ENCODE measurements around the gene CROT. TPM values are rescaled to one million over a fixed set of nuclear protein-coding genes. Genes with fewer than 3 reads are reported as not detected.
"Not testable (repeated sequence)": the region's sequence is repeated elsewhere in the genome, so short reads cannot be mapped to it uniquely, and the experiment has no call there.

Gene CROT
- total and polyA plus RNA-seq, 2 experiments from 2014 or later, result 8.9 to 14.0 TPM

- TF ChIP-seq REST (IDR thresholded peaks at IDR 0.05; ENCODE audit: unreplicated experiment) (no peak), JUNB (IDR thresholded peaks at IDR 0.05; ENCODE audit: unreplicated experiment) (no peak), ZNF114 (CRISPR knock-in tag; IDR thresholded peaks at IDR 0.05) (no peak), CTCF (conservative IDR thresholded peaks at IDR 0.05; ENCODE audit: low read depth in 2 of 2) (no peak), NANOG (IDR thresholded peaks at IDR 0.05; ENCODE audit: borderline replicate concordance) (no peak), EZH2phosphoT487 (IDR thresholded peaks at IDR 0.05; ENCODE audit: unreplicated experiment) (no peak), ZNF331 (CRISPR knock-in tag; IDR thresholded peaks at IDR 0.05; ENCODE audit: low read depth) (no peak), EZH2 (IDR thresholded peaks at IDR 0.05; ENCODE audit: low read depth, unreplicated experiment) (no peak), STAT1 (IDR thresholded peaks at IDR 0.05; ENCODE audit: unreplicated experiment) (no peak), CREB1 (CRISPR knock-in tag; IDR thresholded peaks at IDR 0.05; ENCODE audit: low read depth) (no peak), POLR2AphosphoS5 (IDR thresholded peaks at IDR 0.05; ENCODE audit: low read depth) (no peak)
These were observed 27.7 kb upstream of the CROT start (continued) for GRCh38 chr7:87317691-87318245.

- H4K20me1 ChIP-seq (replicated peaks; ENCODE audit: insufficient read depth), result no peaks in the 10 kb centered on the region
- TF ChIP-seq ZNF331 (CRISPR knock-in tag; IDR thresholded peaks at IDR 0.05; ENCODE audit: low read depth) (no peak), CTCF (conservative IDR thresholded peaks at IDR 0.05; ENCODE audit: low read depth in 2 of 2) (peak in 1 of 2 experiments; percentile 12; a peak in 1 of 4 replicates)
- no peaks in the 10 kb centered on the region for H3K9me2 ChIP-seq (ENCODE audit: insufficient read depth)
- no peak for ATAC-seq
- Mint-ChIP-seq H3K36me3 (ENCODE audit: low read depth) (peaks cover 20% of the 10 kb centered on the region), H3K9me3 (peaks cover 36% of the 10 kb centered on the region), H3K27ac (no peak overlapping the region), H3K4me1 (no peaks in the 10 kb centered on the region; the same call in 2 of the 3 replicates), H3K27me3 (ENCODE audit: insufficient read depth, low read depth, poor library complexity) (no peaks in the 10 kb centered on the region), H3K4me3 (no peak overlapping the region)
- no peaks in the 10 kb centered on the region for H3F3A ChIP-seq (replicated peaks; ENCODE audit: low read depth)
- DNase-seq (ENCODE audit: low spot score), result no peak
- H2AFZ ChIP-seq, result no peak overlapping the region; the same call in 1 of the 2 replicates
- no peak overlapping the region for H3K27ac ChIP-seq (ENCODE audit: low read depth)
- H3K4me3 ChIP-seq, result no peak overlapping the region
- no peaks in the 10 kb centered on the region for H3K27me3 ChIP-seq (ENCODE audit: insufficient read depth)
- H3K4me2 ChIP-seq, result no peak overlapping the region
- H3K79me2 ChIP-seq (replicated peaks; ENCODE audit: insufficient read depth), result no peaks in the 10 kb centered on the region
- no peaks in the 10 kb centered on the region for H3K36me3 ChIP-seq (ENCODE audit: insufficient read depth)
- no peaks in the 10 kb centered on the region for H3K4me1 ChIP-seq (ENCODE audit: insufficient read depth)
These were observed 26.7 kb upstream of the CROT start for GRCh38 chr7:87318741-87319140.

- Mint-ChIP-seq H3K36me3 (ENCODE audit: low read depth) (peaks cover 23% of the 10 kb centered on the region), H3K9me3 (peaks cover 37% of the 10 kb centered on the region)
- H3K27me3 Mint-ChIP-seq (ENCODE audit: insufficient read depth, low read depth, poor library complexity); H3K27me3 ChIP-seq (ENCODE audit: insufficient read depth); H3K79me2 ChIP-seq (replicated peaks; ENCODE audit: insufficient read depth); ATAC-seq; H3K4me1 ChIP-seq (ENCODE audit: insufficient read depth); H4K20me1 ChIP-seq (replicated peaks; ENCODE audit: insufficient read depth); H2AFZ ChIP-seq; H3K36me3 ChIP-seq (ENCODE audit: insufficient read depth); H3K4me1 Mint-ChIP-seq; H3K27ac ChIP-seq (ENCODE audit: low read depth); H3K4me3 Mint-ChIP-seq; H3F3A ChIP-seq (replicated peaks; ENCODE audit: low read depth); H3K27ac Mint-ChIP-seq; H3K4me2 ChIP-seq; H3K4me3 ChIP-seq; DNase-seq (ENCODE audit: low spot score); H3K9me2 ChIP-seq (ENCODE audit: insufficient read depth): not testable (repeated sequence)
These were observed 26.3 kb upstream of the CROT start for GRCh38 chr7:87319154-87319581.

All from GM23338 (cell line).